Measurements from ENCODE around the gene RASA2.

Gene RASA2

DNA sequence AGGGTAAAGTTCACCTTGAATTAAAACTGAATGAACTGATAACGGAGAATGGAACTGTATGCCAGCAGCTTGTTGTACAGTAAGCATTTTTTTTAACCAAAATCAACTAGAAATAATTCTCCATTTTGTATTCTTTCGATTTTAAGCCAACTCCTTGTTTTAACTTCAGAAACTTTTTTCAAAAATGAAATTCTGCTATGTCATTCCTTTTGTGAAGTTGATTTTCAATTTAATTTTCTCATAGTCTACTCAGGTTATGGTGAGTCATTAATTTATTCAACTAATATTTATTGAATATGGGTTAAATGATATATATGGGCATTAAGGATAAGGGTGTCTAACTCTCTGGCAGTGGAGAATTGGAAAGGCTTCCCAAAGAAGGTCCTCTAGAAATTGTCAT, 53.7 kb downstream of the RASA2 start:
- peak; percentile 27 for FAIRE-seq

GRCh38 chr3:141542202-141542969, 55.6 kb downstream of the RASA2 start:
- FAIRE-seq, result no peak

DNA sequence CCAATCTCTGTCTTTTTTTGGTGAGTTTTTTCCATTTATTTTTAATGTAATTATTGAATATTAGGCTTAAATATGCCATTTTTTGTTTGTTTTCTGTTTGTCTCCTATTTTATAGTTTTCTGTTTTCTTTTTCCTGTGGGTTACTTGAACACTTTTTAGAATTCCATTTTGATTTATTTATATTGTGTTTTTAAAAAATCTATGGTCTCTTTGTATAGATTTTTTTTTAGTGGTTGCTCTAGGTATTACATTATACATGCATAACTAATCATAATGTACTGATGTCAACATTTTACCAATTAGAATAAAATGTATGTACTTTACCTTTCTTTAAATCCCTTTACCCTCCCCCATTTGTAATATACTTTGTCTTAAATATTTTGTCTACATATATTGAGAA, 56.2 kb downstream of the RASA2 start:
- peak; percentile 78 for FAIRE-seq

DNA sequence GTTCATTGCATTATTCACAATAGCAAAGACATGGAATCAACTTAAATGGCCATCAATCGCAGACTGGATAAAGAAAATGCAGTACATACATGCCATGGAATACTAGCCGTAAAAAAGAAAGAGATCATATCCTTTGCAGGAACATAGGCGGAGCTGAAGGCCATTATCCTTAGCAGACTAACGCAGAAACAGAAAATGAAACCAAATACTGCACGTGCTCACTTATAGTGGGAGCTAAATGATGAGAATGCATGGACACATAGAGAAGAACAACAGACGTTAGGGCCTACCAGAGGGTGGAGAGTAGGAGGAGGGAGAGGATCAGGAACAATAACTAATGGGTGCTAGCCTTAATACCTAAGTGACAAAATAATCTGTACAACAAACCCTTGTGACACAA, 57.9 kb downstream of the RASA2 start:
- FAIRE-seq, result no peak

DNA sequence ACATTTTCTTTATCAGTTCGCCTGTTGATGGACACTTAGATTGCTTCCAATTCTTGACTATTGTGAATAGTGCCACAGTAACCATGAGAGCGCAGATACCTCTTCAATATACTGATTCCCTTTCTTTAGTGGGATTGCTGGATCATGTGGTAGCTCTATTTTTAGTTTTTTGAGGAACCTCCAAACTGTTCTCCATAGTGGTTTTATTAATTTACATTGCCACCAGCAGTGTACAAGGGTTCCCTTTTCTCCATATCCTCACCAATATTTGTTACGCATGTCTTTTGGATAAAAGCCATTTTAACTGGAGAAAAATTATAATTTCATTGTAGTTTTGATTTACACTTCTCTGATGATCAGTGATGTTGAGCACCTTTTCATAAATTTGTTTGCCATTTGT, 59.3 kb downstream of the RASA2 start:
- no peak for FAIRE-seq

DNA sequence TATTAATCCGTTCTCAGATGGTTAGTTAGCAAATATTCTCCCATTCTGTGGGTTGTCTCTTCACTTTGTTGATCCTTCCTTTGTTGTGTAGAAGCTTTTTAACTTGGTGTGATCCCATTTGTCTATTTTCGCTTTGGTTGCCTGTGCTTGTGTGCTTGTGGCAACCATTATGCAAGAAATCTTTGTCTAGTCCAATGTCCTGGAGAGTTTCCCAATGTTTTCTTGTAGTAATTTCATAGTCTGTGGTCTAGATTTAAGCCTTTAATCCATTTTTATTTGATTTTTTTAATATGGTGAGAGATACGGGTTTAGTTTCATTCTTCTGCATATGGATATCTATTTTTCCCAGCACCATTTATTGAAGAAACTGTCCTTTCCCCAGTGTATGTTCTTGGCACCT, 59.8 kb downstream of the RASA2 start:
- no peak for FAIRE-seq

- no peak for FAIRE-seq
Observed at GRCh38 chr3:141547791-141548190, 61.0 kb downstream of the RASA2 start.

GRCh38 chr3:141550926-141551665, 64.3 kb downstream of the RASA2 start:
- no peak for FAIRE-seq

DNA sequence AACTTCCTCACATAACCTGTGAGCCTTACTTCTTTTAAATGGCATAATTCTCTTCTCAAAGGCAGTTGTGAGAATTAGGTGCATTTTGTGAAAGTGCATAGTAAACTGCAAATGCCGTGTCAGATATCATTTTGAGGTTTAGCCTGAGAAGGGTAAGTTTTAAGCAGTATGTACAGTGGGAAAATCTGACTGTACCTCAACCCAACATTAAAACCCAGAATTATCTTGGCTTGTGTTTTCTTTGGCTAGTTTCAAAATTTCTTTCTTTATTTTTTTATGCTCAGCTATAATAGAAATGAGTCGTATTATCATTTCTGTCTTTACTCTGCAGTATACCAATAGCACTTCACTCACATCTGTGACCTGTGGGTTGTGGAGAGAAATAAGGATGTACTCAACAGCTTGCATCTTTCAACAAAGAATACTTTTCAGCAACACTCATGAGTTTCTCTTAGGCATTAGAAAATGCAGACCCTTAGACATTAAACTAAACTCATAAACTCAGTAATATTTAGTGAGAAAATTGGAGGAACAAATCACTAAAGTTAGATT, 65.7 kb downstream of the RASA2 start:
- no peak for FAIRE-seq

DNA sequence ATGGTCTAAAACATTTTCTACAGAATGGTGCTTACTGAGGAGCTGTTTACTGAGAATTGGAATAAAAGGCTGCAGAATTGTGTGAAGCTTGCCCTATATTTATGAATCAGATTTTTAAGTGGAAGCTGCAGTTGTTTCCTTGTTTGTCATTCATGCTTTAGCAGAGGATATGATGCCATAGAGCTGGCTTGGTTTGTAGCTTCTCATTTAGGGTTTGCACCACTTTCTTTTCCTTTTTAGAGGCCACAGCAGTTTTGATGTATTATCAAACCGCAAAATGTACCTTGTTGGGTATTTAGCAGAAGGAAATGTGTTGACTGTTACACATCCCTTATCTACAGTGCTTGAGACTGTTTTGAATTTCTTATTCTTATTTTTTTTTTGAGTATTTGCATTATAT, 66.2 kb downstream of the RASA2 start:
- FAIRE-seq, result no peak

- no peak for FAIRE-seq
Observed at GRCh38 chr3:141556034-141556433, 69.2 kb downstream of the RASA2 start.

DNA sequence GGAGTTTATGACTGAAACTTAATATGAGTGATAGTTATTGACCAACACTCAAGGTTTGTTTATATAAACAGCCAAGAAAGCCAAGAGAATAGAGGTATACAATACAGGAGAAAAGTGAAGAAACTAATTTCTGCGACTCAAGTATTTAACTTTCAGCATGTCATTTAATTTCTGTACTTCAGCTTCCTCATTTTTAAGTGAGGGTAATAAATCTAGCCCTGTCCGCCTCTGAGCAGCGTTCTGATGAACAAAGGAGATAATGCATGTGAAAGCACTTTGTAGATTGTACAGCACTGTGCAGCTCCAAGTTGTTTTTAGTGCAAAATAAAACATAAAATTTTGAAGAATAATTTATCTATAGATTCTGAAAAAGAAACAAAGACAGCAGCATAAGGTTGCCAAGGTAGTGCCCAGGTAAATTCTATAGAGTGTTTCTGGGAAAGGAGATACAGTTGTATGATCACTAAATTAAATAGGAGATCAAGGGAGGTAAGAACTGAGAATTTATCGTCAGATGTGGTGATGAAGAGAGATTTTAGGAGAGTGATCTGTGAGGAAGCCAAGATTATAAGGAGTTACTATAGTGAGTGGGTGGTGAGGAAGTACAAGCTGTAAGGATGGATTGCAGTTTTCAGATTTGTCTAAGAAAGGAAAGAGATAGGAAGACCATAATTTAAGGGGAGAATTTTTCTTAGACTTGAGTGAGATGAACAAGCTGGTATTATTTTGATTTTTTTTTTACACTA, 71.3 kb downstream of the RASA2 start:
- no peak for FAIRE-seq

GRCh38 chr3:141561426-141562034, 74.7 kb downstream of the RASA2 start:
- peak; percentile 96 for FAIRE-seq

DNA sequence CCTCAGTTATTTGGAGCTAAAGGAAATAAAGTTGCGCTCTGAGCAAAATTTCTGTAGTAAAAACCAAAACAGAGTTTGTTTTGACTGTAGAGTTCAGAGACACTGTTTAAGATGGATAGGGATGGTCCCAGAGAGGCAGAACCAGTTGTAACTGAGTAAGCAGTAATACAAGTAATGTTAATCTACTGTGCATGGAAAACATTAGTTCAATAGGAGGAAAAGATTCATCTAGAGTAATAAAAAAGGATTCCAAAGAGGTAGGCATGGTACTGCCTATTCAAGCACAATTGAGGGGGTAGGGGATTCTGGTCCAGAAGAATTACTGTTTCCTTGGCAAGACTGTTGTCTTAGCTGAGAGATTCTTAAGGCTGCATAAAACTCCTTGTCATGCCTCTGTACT, 77.4 kb downstream of the RASA2 start:
- no peak for FAIRE-seq

DNA sequence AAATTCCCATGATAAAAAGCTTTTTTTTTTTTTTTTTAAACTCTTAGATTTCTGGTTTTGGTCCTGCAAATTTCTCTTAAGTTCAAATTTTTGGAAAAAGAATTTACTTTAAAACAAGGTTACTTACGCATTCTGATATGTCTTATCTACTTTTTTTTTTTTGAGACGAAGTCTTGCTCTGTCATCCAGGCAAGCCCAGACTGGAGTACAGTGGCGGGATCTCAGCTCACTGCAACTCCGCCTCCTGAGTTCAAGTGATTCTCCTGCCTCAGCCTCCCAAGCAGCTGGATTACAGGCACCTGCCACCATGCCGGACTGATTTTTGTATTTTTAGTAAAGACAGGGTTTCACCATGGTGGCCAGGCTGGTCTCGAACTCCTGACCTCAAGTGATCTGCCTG, 83.2 kb downstream of the RASA2 start:
- no peak for FAIRE-seq

- peak; percentile 94 for FAIRE-seq
Observed at GRCh38 chr3:141575879-141576743, 89.3 kb downstream of the RASA2 start.

GRCh38 chr3:141576744-141577052, 89.9 kb downstream of the RASA2 start:
- no peak for FAIRE-seq

GRCh38 chr3:141578202-141578973, 91.6 kb downstream of the RASA2 start:
- no peak for FAIRE-seq

DNA sequence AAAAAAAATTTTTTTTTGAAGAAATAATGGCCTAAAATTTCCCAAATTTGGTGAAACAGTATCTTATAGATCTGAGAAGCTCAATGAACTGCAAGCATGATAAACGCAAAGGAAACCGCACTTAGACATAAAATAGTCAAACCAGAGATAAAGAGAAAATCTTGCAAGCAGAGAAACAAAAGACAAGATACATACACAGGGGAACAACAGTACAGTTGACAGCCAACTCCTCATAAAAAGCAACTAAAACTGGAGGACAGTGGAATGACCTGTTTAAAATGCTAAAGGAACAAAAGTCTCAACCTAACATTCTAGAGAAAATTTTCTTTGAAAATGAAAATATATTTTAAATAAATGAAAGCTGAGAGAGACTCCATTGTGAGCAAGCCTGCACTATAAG, 107.5 kb downstream of the RASA2 start:
- no peak for FAIRE-seq

DNA sequence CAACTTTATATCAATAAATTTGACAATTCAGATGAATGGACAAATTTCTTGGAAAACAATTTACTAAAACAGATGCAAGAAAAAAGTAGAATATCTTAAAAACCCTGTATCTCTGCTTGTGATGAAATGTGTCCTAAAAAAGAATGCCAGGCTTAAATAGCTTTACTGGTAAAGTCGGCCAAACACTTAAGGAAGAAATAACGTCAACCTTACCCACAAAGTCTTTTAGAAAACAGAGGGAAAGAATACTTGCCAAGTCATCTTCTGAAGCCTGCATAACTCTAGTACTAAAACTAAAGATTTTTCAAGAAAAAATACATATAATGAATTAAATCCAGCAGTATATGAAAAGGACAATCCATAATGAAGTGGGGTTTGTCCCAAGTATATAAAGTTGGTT, 111.1 kb downstream of the RASA2 start:
- no peak for FAIRE-seq

GRCh38 chr3:141600331-141600730, 113.5 kb downstream of the RASA2 start:
- FAIRE-seq, result no peak

All from A204.1 (cell line).